PC-3 (cell line): ENCODE results near the gene CDC27.

Experiments used
- CTCF ChIP-seq: fragments of 300-600 bp; sonication (generic); conservative IDR thresholded peaks from 2 replicates; pipeline ENCODE4 v1.5.1; 2017; ENCODE audit warnings: antibody characterized with exemption, low read depth, mild to moderate bottlenecking, low read length
- EZH2 ChIP-seq: fragments of 300-600 bp; sonication (generic); IDR thresholded peaks from one replicate; pipeline ENCODE4 v1.6.1; 2017; ENCODE audit warnings: antibody characterized with exemption, mild to moderate bottlenecking, low read length; ENCODE audit not compliant: unreplicated experiment
- EZH2phosphoT487 ChIP-seq: fragments of 300-600 bp; sonication (generic); IDR thresholded peaks from 2 replicates; pipeline ENCODE4 v1.6.1; 2018; ENCODE audit warnings: mild to moderate bottlenecking, antibody characterized with exemption, low read length, borderline replicate concordance

GRCh38 chr17:47077576-47077975 lies 111.5 kb downstream of the CDC27 start:
- no peak for TF ChIP-seq EZH2
- TF ChIP-seq CTCF = no peak
- TF ChIP-seq EZH2phosphoT487 = no peak
